ENCODE results near the gene ERCC6. TPM values are rescaled to one million over a fixed set of nuclear protein-coding genes. Genes with fewer than 3 reads are reported as not detected.

Gene ERCC6
- polyA plus RNA-seq, 1 donor, result 13.2 TPM

DNA sequence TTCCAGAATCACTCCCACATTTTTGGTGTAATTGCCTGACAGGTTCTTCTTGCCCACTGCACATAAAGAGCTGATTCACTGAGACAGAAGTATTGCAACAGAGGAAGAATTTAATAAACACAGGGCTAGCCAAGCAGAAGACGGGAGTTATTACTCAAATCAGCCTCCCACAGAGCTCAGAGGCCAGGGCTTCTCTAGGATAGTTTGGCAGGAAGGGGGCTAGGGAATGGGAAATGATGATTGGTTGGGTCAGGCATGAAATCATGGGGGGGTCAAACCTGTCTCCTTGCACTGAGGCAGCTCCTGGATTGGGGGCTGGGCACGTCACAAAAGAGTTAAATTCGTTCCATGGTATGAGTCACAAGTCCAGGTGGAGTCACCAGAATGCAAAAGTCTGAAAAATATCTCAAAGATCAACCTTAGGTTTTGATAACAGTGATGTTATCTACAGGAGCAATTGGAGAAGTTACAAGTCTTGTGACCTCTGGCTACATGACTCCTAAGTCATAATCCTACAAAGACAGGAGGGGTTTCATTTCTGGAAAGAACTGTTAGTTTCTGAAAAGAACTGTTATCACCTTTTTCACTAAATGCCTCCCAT lies 30.2 kb upstream of the ERCC6 start:
- H3K9me3 ChIP-seq (ENCODE audit: control insufficient read depth, low read depth, low read length), result no peaks in the 10 kb centered on the region
- no peak for DNase-seq
- no peak overlapping the region for H3K4me3 ChIP-seq (ENCODE audit: low read length)
- no CpG with 5 or more reads among the region's 3 CpGs for WGBS (ENCODE audit: insufficient coverage, low lambda C conversion rate)
- peaks cover 9% of the 10 kb centered on the region for H3K27me3 ChIP-seq (ENCODE audit: control insufficient read depth, insufficient read depth, low read length)
- no peak overlapping the region for H3K27ac ChIP-seq (ENCODE audit: low read length)
- no peaks in the 10 kb centered on the region for H3K36me3 ChIP-seq (ENCODE audit: control insufficient read depth, insufficient read depth, low read length)
- H3K4me1 ChIP-seq (ENCODE audit: control insufficient read depth, insufficient read depth, low read length), result no peaks in the 10 kb centered on the region

DNA sequence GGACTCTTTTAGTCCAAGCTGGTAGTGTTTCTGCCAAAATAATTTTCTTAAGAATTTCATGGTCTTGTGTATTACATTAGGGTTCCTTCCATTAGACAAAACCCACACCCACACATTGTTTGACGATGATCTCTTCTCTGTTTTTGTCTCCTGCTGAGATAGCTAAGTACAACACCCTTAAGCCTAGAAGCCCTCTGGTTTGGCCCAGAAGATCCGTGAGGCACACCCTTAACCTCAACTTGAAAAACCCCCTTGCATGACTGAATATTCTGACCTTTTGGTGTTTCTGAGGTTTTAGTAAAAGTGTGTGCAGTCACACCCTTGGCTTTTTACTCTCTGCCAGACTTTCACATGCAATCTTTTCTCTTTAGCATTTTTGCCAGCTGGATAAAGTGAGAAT lies 29.3 kb upstream of the ERCC6 start:
- H3K4me3 ChIP-seq (ENCODE audit: low read length), result no peak overlapping the region
- no peaks in the 10 kb centered on the region for H3K4me1 ChIP-seq (ENCODE audit: control insufficient read depth, insufficient read depth, low read length)
- H3K36me3 ChIP-seq (ENCODE audit: control insufficient read depth, insufficient read depth, low read length), result no peaks in the 10 kb centered on the region
- no peaks in the 10 kb centered on the region for H3K9me3 ChIP-seq (ENCODE audit: control insufficient read depth, low read depth, low read length)
- no peak overlapping the region for H3K27ac ChIP-seq (ENCODE audit: low read length)
- H3K27me3 ChIP-seq (ENCODE audit: control insufficient read depth, insufficient read depth, low read length), result peaks cover 9% of the 10 kb centered on the region
- DNase-seq, result no peak
- no CpG with 5 or more reads among the region's 2 CpGs for WGBS (ENCODE audit: insufficient coverage, low lambda C conversion rate)

DNA sequence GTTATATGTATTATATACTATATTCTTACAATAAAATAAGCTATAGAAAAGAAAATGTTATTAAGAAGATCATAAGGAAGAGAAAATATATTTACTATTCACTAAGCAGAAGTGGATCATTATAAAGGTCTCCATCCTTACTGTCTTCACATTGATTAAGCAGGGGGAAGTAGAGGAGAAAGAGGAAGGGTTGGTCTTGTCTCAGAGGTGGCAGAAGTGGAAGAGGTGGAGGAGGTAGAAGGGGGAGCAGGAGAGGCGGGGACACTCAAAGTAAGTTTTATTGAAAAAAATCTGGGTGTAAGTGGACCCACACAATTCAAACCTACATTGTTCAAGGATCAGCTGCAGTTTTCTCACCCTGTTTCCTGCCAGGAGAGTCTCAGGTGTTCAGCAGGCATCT lies 28.9 kb upstream of the ERCC6 start:
- peaks cover 9% of the 10 kb centered on the region for H3K27me3 ChIP-seq (ENCODE audit: control insufficient read depth, insufficient read depth, low read length)
- H3K36me3 ChIP-seq (ENCODE audit: control insufficient read depth, insufficient read depth, low read length), result no peaks in the 10 kb centered on the region
- no peaks in the 10 kb centered on the region for H3K9me3 ChIP-seq (ENCODE audit: control insufficient read depth, low read depth, low read length)
- WGBS (ENCODE audit: insufficient coverage, low lambda C conversion rate), result no CpG with 5 or more reads among the region's 1 CpG
- DNase-seq, result no peak
- H3K4me1 ChIP-seq (ENCODE audit: control insufficient read depth, insufficient read depth, low read length), result no peaks in the 10 kb centered on the region
- no peak overlapping the region for H3K4me3 ChIP-seq (ENCODE audit: low read length)
- H3K27ac ChIP-seq (ENCODE audit: low read length), result no peak overlapping the region

DNA sequence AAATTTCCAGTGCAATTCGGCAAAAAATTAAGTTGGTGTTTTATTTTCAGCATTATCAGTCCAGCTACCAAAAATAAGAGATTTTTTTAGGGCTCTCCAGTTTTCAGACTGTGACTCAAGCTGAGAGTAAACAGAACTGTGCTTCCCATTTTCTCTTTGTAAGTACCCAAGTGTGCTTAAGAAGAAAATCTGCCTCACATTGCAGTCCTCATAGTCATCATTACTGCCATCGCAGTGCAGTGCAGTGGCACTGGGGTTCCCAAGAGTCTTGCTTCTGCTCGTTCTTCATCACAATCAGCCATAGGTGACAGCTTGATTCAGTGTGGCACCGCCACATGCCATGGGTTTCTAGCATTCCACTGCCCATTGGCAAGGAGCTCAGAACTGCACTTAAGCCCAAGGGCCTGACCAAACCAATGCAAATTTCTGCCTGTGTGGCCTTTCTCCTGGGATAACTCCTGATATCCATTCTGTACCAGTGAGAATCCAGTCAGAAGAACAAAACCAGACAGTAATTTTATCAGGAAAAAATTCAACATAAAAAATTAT lies 25.6 kb upstream of the ERCC6 start:
- Histone ChIP-seq H3K27me3 (ENCODE audit: control insufficient read depth, insufficient read depth, low read length) (peaks cover 8% of the 10 kb centered on the region), H3K27ac (ENCODE audit: low read length) (no peak overlapping the region), H3K4me1 (ENCODE audit: control insufficient read depth, insufficient read depth, low read length) (no peaks in the 10 kb centered on the region), H3K4me3 (ENCODE audit: low read length) (no peak overlapping the region), H3K36me3 (ENCODE audit: control insufficient read depth, insufficient read depth, low read length) (no peaks in the 10 kb centered on the region), H3K9me3 (ENCODE audit: control insufficient read depth, low read depth, low read length) (no peaks in the 10 kb centered on the region)
- no peak for DNase-seq
- WGBS (ENCODE audit: insufficient coverage, low lambda C conversion rate), result no CpG with 5 or more reads among the region's 4 CpGs

DNA sequence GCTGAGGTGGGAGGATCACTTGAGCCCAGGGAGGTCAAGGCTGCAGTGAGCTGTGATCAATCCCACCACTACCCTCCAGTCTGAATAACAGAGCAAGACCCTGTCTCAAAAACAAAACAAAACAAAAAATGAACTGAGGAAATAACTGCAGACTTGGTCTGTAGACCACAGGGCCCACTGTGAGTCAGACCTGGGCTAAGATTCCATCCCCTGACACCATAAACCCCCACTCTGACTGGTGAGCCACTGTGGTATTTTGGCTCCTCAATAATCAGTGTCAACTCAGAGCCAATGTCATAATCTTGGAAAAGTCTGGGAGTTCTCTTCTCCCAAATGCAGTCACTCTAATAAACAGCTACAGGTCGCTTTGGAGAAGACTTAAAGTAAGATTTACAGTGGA lies 24.0 kb upstream of the ERCC6 start:
- no peaks in the 10 kb centered on the region for H3K9me3 ChIP-seq (ENCODE audit: control insufficient read depth, low read depth, low read length)
- H3K36me3 ChIP-seq (ENCODE audit: control insufficient read depth, insufficient read depth, low read length), result no peaks in the 10 kb centered on the region
- no peak for DNase-seq
- H3K27me3 ChIP-seq (ENCODE audit: control insufficient read depth, insufficient read depth, low read length), result peaks cover 9% of the 10 kb centered on the region
- H3K4me3 ChIP-seq (ENCODE audit: low read length), result no peak overlapping the region
- WGBS (ENCODE audit: insufficient coverage, low lambda C conversion rate), result no CpG with 5 or more reads among the region's 1 CpG
- H3K4me1 ChIP-seq (ENCODE audit: control insufficient read depth, insufficient read depth, low read length), result no peaks in the 10 kb centered on the region
- no peak overlapping the region for H3K27ac ChIP-seq (ENCODE audit: low read length)

DNA sequence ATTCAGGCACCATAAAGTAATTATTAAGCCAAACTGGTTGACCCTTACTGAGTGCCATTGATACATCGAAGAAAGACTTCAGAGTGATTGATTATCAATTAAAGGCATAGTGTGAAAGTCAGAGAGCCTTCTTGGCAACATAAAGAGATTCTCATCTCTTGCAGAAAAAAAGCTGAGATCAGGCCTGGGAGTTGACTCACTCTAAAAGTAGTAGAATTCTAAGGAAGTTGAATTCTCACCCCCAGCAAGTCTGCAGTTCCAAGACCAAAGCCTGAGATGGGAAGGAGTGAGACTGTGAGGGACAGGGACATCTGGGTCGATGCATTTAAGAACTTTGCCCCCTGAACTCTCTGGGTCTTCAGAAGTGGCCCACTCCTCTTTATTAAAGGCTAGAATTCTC lies 21.6 kb upstream of the ERCC6 start:
- H3K9me3 ChIP-seq (ENCODE audit: control insufficient read depth, low read depth, low read length), result no peaks in the 10 kb centered on the region
- peaks cover 9% of the 10 kb centered on the region for H3K27me3 ChIP-seq (ENCODE audit: control insufficient read depth, insufficient read depth, low read length)
- H3K27ac ChIP-seq (ENCODE audit: low read length), result no peak overlapping the region
- WGBS (ENCODE audit: insufficient coverage, low lambda C conversion rate), result no CpG with 5 or more reads among the region's 2 CpGs
- no peak overlapping the region for H3K4me3 ChIP-seq (ENCODE audit: low read length)
- H3K4me1 ChIP-seq (ENCODE audit: control insufficient read depth, insufficient read depth, low read length), result no peaks in the 10 kb centered on the region
- H3K36me3 ChIP-seq (ENCODE audit: control insufficient read depth, insufficient read depth, low read length), result no peaks in the 10 kb centered on the region
- DNase-seq, result no peak

DNA sequence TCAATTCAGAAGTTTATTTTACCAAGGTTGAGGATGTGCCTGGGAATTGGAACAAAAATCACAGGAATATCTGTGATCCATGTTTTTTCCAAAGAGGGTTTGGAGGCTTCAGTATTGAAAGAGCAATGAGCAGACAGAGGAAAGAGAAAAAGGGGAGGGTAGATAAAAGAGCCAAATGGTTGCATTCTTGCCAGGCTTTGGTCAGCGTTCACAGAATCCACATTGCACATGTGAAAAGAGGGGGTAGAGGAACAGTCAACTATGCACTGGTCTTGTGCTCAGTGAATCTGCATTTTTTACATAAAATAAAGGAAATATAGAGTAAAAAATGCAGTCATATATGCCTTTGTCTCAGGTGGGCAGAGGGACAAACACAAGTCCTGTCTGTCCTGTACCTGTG lies 20.6 kb upstream of the ERCC6 start:
- WGBS (ENCODE audit: insufficient coverage, low lambda C conversion rate), result no CpG with 5 or more reads among the region's 1 CpG
- H3K27ac ChIP-seq (ENCODE audit: low read length), result no peak overlapping the region
- H3K4me1 ChIP-seq (ENCODE audit: control insufficient read depth, insufficient read depth, low read length), result no peaks in the 10 kb centered on the region
- H3K36me3 ChIP-seq (ENCODE audit: control insufficient read depth, insufficient read depth, low read length), result no peaks in the 10 kb centered on the region
- H3K4me3 ChIP-seq (ENCODE audit: low read length), result no peak overlapping the region
- no peak for DNase-seq
- peaks cover 9% of the 10 kb centered on the region for H3K27me3 ChIP-seq (ENCODE audit: control insufficient read depth, insufficient read depth, low read length)
- H3K9me3 ChIP-seq (ENCODE audit: control insufficient read depth, low read depth, low read length), result no peaks in the 10 kb centered on the region

DNA sequence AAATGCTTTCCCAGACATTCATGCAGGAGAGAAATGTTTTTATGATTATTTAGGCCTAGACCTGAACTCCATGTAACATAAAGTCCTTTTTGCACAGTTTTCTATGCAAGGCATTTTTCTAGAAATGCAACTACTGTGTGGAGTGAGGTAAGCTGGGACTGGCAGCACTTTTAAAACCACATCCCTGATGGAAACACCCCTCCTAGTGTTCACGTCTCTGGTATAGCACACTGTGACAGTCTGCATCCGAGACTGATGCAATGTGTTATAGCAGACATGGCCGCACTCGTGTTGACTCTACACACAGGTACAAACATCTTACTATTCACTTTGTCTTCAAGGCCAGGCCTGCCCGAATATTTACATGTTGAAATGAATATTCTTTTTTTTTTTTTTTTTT lies 19.3 kb upstream of the ERCC6 start:
- WGBS (ENCODE audit: insufficient coverage, low lambda C conversion rate), result no CpG with 5 or more reads among the region's 5 CpGs
- no peak for DNase-seq
- peaks cover 9% of the 10 kb centered on the region for H3K27me3 ChIP-seq (ENCODE audit: control insufficient read depth, insufficient read depth, low read length)
- H3K9me3 ChIP-seq (ENCODE audit: control insufficient read depth, low read depth, low read length), result no peaks in the 10 kb centered on the region
- no peak overlapping the region for H3K4me3 ChIP-seq (ENCODE audit: low read length)
- H3K27ac ChIP-seq (ENCODE audit: low read length), result no peak overlapping the region
- no peaks in the 10 kb centered on the region for H3K4me1 ChIP-seq (ENCODE audit: control insufficient read depth, insufficient read depth, low read length)
- H3K36me3 ChIP-seq (ENCODE audit: control insufficient read depth, insufficient read depth, low read length), result no peaks in the 10 kb centered on the region

DNA sequence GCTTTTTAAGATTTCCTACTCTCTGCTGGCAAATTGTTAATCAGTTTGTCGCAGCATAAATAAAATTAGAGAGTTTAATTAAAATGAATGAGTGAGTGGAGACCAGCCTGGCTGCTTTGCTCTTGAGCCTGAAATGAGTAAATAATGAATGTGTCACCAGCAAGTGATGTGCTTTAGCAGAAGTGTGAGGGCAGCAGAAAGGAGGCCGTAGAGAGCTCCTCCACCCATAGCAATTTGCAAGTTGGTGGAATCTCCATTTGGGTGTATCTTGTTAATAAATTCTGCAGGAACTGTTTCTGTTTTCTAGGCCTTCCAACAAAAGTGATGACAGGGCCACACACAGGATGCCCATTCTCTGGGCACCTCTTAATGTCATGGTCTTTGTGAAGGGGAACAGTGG lies 18.8 kb upstream of the ERCC6 start:
- no peaks in the 10 kb centered on the region for H3K36me3 ChIP-seq (ENCODE audit: control insufficient read depth, insufficient read depth, low read length)
- H3K4me3 ChIP-seq (ENCODE audit: low read length), result no peak overlapping the region
- 100% methylated on average over 1 of the region's 2 CpGs for WGBS (ENCODE audit: insufficient coverage, low lambda C conversion rate)
- H3K27me3 ChIP-seq (ENCODE audit: control insufficient read depth, insufficient read depth, low read length), result peaks cover 9% of the 10 kb centered on the region
- H3K4me1 ChIP-seq (ENCODE audit: control insufficient read depth, insufficient read depth, low read length), result no peaks in the 10 kb centered on the region
- no peaks in the 10 kb centered on the region for H3K9me3 ChIP-seq (ENCODE audit: control insufficient read depth, low read depth, low read length)
- H3K27ac ChIP-seq (ENCODE audit: low read length), result no peak overlapping the region
- no peak for DNase-seq

DNA sequence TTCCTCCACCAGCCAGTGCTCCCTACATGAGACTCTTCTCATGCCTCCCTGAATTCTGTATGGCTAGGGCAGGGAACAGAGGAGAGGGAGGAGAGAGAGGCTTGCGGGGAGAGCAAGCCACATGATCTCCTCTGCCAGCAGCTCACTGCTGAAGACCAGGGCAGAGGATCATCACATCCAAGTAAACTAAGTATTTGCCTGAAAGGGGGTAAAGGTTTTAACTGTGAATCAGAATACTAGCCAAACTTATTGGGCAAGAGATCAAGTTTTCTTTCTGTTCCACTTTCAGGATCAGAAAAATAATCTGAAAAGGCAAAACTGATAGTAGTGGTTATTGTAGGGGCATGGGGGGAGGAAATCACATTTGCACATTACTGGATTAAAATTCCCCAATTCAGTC lies 17.8 kb upstream of the ERCC6 start:
- Histone ChIP-seq H3K27me3 (ENCODE audit: control insufficient read depth, insufficient read depth, low read length) (peaks cover 9% of the 10 kb centered on the region), H3K36me3 (ENCODE audit: control insufficient read depth, insufficient read depth, low read length) (no peaks in the 10 kb centered on the region), H3K9me3 (ENCODE audit: control insufficient read depth, low read depth, low read length) (no peaks in the 10 kb centered on the region), H3K27ac (ENCODE audit: low read length) (no peak overlapping the region), H3K4me3 (ENCODE audit: low read length) (no peak overlapping the region), H3K4me1 (ENCODE audit: control insufficient read depth, insufficient read depth, low read length) (no peaks in the 10 kb centered on the region)
- no peak for DNase-seq
- WGBS (ENCODE audit: insufficient coverage, low lambda C conversion rate), result no CpG with 5 or more reads among the region's 1 CpG

DNA sequence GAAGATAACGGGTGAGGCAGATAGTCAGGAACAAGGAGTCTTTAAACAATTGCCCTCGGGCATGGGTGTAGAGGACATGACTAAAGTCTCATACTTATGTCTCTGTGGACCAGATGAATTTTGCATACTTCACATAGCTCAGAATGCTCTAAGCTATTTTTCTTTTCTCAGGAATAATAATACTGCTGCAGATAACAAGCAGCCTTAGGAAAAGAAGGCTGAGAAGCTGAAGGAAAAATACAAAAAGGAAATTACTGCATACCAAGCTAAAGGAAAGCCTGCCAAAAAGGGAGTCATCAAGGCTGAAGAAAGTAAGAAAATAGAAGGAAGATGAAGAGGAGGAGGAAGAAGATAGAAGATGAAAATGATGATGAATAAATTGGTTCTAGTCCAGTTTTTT lies 13.4 kb upstream of the ERCC6 start:
- H3K9me3 ChIP-seq (ENCODE audit: control insufficient read depth, low read depth, low read length), result no peaks in the 10 kb centered on the region
- no peak overlapping the region for H3K4me3 ChIP-seq (ENCODE audit: low read length)
- no peak for DNase-seq
- H3K27me3 ChIP-seq (ENCODE audit: control insufficient read depth, insufficient read depth, low read length), result peaks cover 2% of the 10 kb centered on the region
- WGBS (ENCODE audit: insufficient coverage, low lambda C conversion rate), result 78% methylated on average over 1 of the region's 2 CpGs
- H3K36me3 ChIP-seq (ENCODE audit: control insufficient read depth, insufficient read depth, low read length), result no peaks in the 10 kb centered on the region
- no peak overlapping the region for H3K27ac ChIP-seq (ENCODE audit: low read length)
- H3K4me1 ChIP-seq (ENCODE audit: control insufficient read depth, insufficient read depth, low read length), result no peaks in the 10 kb centered on the region

Measured in large intestine (tissue), 3 donors.